ENCODE data around the gene PLOD1. TPM values are rescaled to one million over a fixed set of nuclear protein-coding genes. Genes with fewer than 3 reads are reported as not detected.

Gene PLOD1
- total RNA-seq, 1 donor from 2014 or later: 147 TPM

DNA sequence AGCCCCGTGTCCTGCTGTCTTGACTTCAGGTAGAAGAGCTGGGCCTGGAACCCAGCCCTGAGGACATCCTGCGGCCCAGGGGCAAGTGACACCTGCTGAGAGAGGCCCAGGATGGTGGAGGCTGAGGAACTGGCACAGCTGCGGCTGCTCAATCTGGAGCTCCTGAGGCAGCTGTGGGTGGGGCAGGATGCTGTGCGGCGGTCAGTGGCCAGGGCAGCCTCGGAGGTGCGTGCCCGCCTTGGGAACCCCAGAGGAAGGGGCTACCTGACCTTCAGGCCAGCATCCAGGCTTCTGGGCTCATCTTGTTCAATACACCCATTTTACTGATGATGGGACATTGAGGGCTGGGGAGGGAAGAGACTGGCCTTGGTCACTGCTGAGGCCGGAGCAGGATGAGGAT lies 87.1 kb downstream of the PLOD1 start:
- H3K4me3 ChIP-seq (ENCODE audit: low read depth, low read length): no peak overlapping the region
- no peak for DNase-seq (ENCODE audit: low read depth)
- TF ChIP-seq, protein P1, sequence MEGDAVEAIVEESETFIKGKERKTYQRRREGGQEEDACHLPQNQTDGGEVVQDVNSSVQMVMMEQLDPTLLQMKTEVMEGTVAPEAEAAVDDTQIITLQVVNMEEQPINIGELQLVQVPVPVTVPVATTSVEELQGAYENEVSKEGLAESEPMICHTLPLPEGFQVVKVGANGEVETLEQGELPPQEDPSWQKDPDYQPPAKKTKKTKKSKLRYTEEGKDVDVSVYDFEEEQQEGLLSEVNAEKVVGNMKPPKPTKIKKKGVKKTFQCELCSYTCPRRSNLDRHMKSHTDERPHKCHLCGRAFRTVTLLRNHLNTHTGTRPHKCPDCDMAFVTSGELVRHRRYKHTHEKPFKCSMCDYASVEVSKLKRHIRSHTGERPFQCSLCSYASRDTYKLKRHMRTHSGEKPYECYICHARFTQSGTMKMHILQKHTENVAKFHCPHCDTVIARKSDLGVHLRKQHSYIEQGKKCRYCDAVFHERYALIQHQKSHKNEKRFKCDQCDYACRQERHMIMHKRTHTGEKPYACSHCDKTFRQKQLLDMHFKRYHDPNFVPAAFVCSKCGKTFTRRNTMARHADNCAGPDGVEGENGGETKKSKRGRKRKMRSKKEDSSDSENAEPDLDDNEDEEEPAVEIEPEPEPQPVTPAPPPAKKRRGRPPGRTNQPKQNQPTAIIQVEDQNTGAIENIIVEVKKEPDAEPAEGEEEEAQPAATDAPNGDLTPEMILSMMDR (conservative IDR thresholded peaks at IDR 0.05; ENCODE audit: low read depth, low read length): no peak

DNA sequence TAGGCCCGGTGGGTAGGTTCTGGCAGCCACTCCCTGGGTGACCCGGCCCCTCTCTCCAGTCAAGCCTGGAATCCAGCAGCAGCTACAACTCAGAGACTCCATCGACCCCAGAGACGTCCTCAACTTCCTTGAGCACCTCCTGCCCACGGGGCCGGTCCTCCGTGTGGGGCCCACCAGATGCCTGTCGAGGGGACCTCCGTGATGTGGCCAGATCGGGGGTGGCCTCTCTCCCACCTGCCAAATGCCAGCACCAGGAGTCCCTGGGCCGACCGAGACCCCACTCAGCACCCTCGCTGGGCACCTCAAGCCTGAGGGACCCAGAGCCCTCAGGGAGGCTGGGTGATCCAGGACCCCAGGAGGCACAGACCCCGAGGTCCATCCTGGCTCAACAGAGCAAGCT lies 87.5 kb downstream of the PLOD1 start:
- TF ChIP-seq, protein P1 (conservative IDR thresholded peaks at IDR 0.05; ENCODE audit: low read depth, low read length): no peak
- no peak overlapping the region for H3K4me3 ChIP-seq (ENCODE audit: low read depth, low read length)
- DNase-seq (ENCODE audit: low read depth): no peak

Other genes with a start within 250 kb of the PLOD1 start
- gene DRAXIN, start 243.0 kb upstream of the PLOD1 start, total RNA-seq: under 0.01 and 0.12 TPM in 2 replicates
- gene AGTRAP, start 198.6 kb upstream of the PLOD1 start, total RNA-seq: 54.7 and 70.3 TPM in 2 replicates
- not detected in 2 replicates for gene C1orf167, start 172.5 kb upstream of the PLOD1 start, total RNA-seq
- gene MTHFR, start 128.8 kb upstream of the PLOD1 start, total RNA-seq: 4.1 and 6.2 TPM in 2 replicates
- 6.8 and 8.0 TPM in 2 replicates for gene CLCN6, start 128.5 kb upstream of the PLOD1 start, total RNA-seq
- not detected in 2 replicates for gene NPPA, start 86.9 kb upstream of the PLOD1 start, total RNA-seq
- 1.2 and 3.5 TPM in 2 replicates for gene NPPB, start 75.8 kb upstream of the PLOD1 start, total RNA-seq
- 82.2 and 100 TPM in 2 replicates for gene KIAA2013, start 8.3 kb upstream of the PLOD1 start, total RNA-seq
- gene MFN2, start 45.7 kb downstream of the PLOD1 start, total RNA-seq: 53.6 and 63.2 TPM in 2 replicates
- gene MIIP, start 84.8 kb downstream of the PLOD1 start, total RNA-seq: 57.0 and 61.7 TPM in 2 replicates
- gene TNFRSF8, start 128.6 kb downstream of the PLOD1 start, total RNA-seq: 0.35 and 0.87 TPM in 2 replicates
- 0.06 and 1.5 TPM in 2 replicates for gene TNFRSF1B, start 232.3 kb downstream of the PLOD1 start, total RNA-seq

Measured in epithelial cell of proximal tubule (primary cell).